H9 (cell line): Measurements from ENCODE around the gene MAD1L1. TPM values are rescaled to one million over a fixed set of nuclear protein-coding genes. Genes with fewer than 3 reads are reported as not detected.

Source experiments
- DNase-seq: peaks from one replicate; pipeline ENCODE4 v3.0.0-alpha.2; 2017
- H2AFZ ChIP-seq: one replicate; pipeline ENCODE4 v1.6.1; 2013; ENCODE audit warnings: mild to moderate bottlenecking, low read length, control low read depth, moderate library complexity
- H2AK5ac ChIP-seq: 2 replicates; pipeline ENCODE4 v1.6.1; 2013; ENCODE audit warnings: low read length, control low read depth, mixed read lengths; ENCODE audit not compliant: insufficient read length
- H2BK120ac ChIP-seq: one replicate; pipeline ENCODE4 v1.6.1; 2013; ENCODE audit warnings: low read depth, mild to moderate bottlenecking, low read length, control low read depth, inconsistent platforms; ENCODE audit not compliant: poor library complexity, severe bottlenecking
- H2BK12ac ChIP-seq: 2 replicates; pipeline ENCODE4 v1.6.1; 2013; ENCODE audit warnings: low read length, control low read depth, mixed read lengths, low read depth; ENCODE audit not compliant: insufficient read length
- H2BK15ac ChIP-seq: 2 replicates; pipeline ENCODE4 v1.6.1; 2013; ENCODE audit warnings: low read depth, low read length, control low read depth
- H2BK20ac ChIP-seq: one replicate; pipeline ENCODE4 v1.6.1; 2013; ENCODE audit warnings: low read depth, mild to moderate bottlenecking, low read length, control low read depth, inconsistent platforms; ENCODE audit not compliant: poor library complexity, severe bottlenecking
- H2BK5ac ChIP-seq: 2 replicates; pipeline ENCODE4 v1.6.1; 2013; ENCODE audit warnings: low read length, control low read depth, mixed read lengths; ENCODE audit not compliant: insufficient read length
- H3K14ac ChIP-seq: 2 replicates; pipeline ENCODE4 v1.6.1; 2013; ENCODE audit warnings: low read length, control low read depth; ENCODE audit not compliant: insufficient read depth
- H3K18ac ChIP-seq: 2 replicates; pipeline ENCODE4 v1.6.1; 2013; ENCODE audit warnings: low read depth, mild to moderate bottlenecking, mixed read lengths, low read length, control low read depth; ENCODE audit not compliant: insufficient read length
- H3K23ac ChIP-seq: 2 replicates; pipeline ENCODE4 v1.6.1; 2013; ENCODE audit warnings: low read length, control low read depth, mixed read lengths, low read depth; ENCODE audit not compliant: insufficient read length
- H3K23me2 ChIP-seq: 2 replicates; pipeline ENCODE4 v1.6.1; 2013; ENCODE audit warnings: low read depth, mild to moderate bottlenecking, mixed read lengths, low read length, control low read depth; ENCODE audit not compliant: insufficient read length, poor library complexity, severe bottlenecking
- H3K27ac ChIP-seq: 2 replicates; pipeline ENCODE4 v1.5.1; 2013; ENCODE audit warnings: low read length, control low read depth, mixed read lengths, low read depth; ENCODE audit not compliant: insufficient read length
- H3K27me3 ChIP-seq: 2 replicates; pipeline ENCODE4 v1.6.1; 2013; ENCODE audit warnings: low read length, control low read depth, inconsistent platforms; ENCODE audit not compliant: insufficient read depth
- H3K4ac ChIP-seq: 2 replicates; pipeline ENCODE4 v1.6.1; 2013; ENCODE audit warnings: low read depth, mild to moderate bottlenecking, control low read depth, inconsistent platforms, low read length, moderate library complexity
- H3K4me1 ChIP-seq: 2 replicates; pipeline ENCODE4 v1.6.1; 2013; ENCODE audit warnings: low read length, control low read depth, inconsistent platforms; ENCODE audit not compliant: insufficient read depth
- H3K4me2 ChIP-seq: 2 replicates; pipeline ENCODE4 v1.6.1; 2013; ENCODE audit warnings: low read length, control low read depth, mixed read lengths; ENCODE audit not compliant: insufficient read length, insufficient read depth
- H3K56ac ChIP-seq: 2 replicates; pipeline ENCODE4 v1.6.1; 2013; ENCODE audit warnings: low read depth, mild to moderate bottlenecking, mixed read lengths, low read length, control low read depth; ENCODE audit not compliant: insufficient read length
- H3K79me1 ChIP-seq: 2 replicates; pipeline ENCODE4 v1.6.1; 2013; ENCODE audit warnings: low read depth, mild to moderate bottlenecking, moderate library complexity, low read length, control low read depth, inconsistent platforms; ENCODE audit not compliant: insufficient read depth, poor library complexity, severe bottlenecking
- H3K79me2 ChIP-seq: 2 replicates; pipeline ENCODE4 v1.6.1; 2013; ENCODE audit warnings: low read length, control low read depth, inconsistent platforms; ENCODE audit not compliant: insufficient read depth
- H3K9ac ChIP-seq: 2 replicates; pipeline ENCODE4 v1.6.1; 2013; ENCODE audit warnings: low read length, control low read depth, mixed read lengths; ENCODE audit not compliant: insufficient read length; ENCODE audit errors: extremely low read depth
- H3K9me3 ChIP-seq: one replicate; pipeline ENCODE4 v1.6.1; 2013; ENCODE audit warnings: low read depth, low read length, inconsistent platforms; ENCODE audit not compliant: control insufficient read depth
- H3T11ph ChIP-seq: one replicate; pipeline ENCODE4 v1.6.1; 2013; ENCODE audit warnings: mild to moderate bottlenecking, low read length, control low read depth, inconsistent platforms
- H4K20me1 ChIP-seq: one replicate; pipeline ENCODE4 v1.6.1; 2013; ENCODE audit not compliant: control insufficient read depth, insufficient read length, insufficient read depth
- H4K5ac ChIP-seq: 2 replicates; pipeline ENCODE4 v1.6.1; 2013; ENCODE audit warnings: low read depth, mild to moderate bottlenecking, mixed read lengths, low read length, control low read depth; ENCODE audit not compliant: insufficient read length
- H4K8ac ChIP-seq: replicated peaks from 2 replicates; pipeline ENCODE4 v1.6.1; 2013; ENCODE audit warnings: low read length, control low read depth, mixed read lengths, low read depth; ENCODE audit not compliant: insufficient read length
- H4K91ac ChIP-seq: 2 replicates; pipeline ENCODE4 v1.6.1; 2013; ENCODE audit warnings: low read depth, mild to moderate bottlenecking, moderate library complexity, mixed read lengths, low read length, control low read depth; ENCODE audit not compliant: insufficient read length
- H3K27ac Mint-ChIP-seq, 3 experiments: 2 replicates in 2 of 3; 3 replicates in 1 of 3; pipeline ENCODE4 v1.8.0; 2020 to 2021; ENCODE audit warnings: mixed read lengths in 3 of 3, mild to moderate bottlenecking in 1 of 3, moderate library complexity in 1 of 3
- H3K27me3 Mint-ChIP-seq: 2 replicates; pipeline ENCODE4 v1.8.0; 2021; ENCODE audit warnings: low read depth, mild to moderate bottlenecking, moderate library complexity, mixed read lengths
- H3K36me3 Mint-ChIP-seq, 3 experiments: 2 replicates in 2 of 3; 3 replicates in 1 of 3; pipeline ENCODE4 v1.8.0; 2020 to 2021; ENCODE audit warnings: low read depth in 3 of 3, mixed read lengths in 3 of 3; ENCODE audit not compliant: insufficient read depth in 1 of 3
- H3K4me1 Mint-ChIP-seq, 2 experiments: 2 replicates each; pipeline ENCODE4 v1.8.0; 2020; ENCODE audit warnings: mixed read lengths in 2 of 2
- H3K4me3 Mint-ChIP-seq, 2 experiments: 2 replicates in 1 of 2; 3 replicates in 1 of 2; pipeline ENCODE4 v1.8.0; 2020 to 2021; ENCODE audit warnings: mild to moderate bottlenecking in 2 of 2, mixed read lengths in 2 of 2, moderate library complexity in 1 of 2
- H3K9me3 Mint-ChIP-seq, 2 experiments: 2 replicates in 1 of 2; 3 replicates in 1 of 2; pipeline ENCODE4 v1.8.0; 2020; ENCODE audit warnings: mild to moderate bottlenecking in 2 of 2, mixed read lengths in 2 of 2, moderate library complexity in 1 of 2
- WGBS: extraction: QIAGEN DNeasy Blood & Tissue Kit; methylation state at CpG from one replicate; pipeline ENCODE4 v1.1.7; 2013; ENCODE audit warnings: missing lambda C conversion rate, low lambda C conversion rate, mixed read lengths; ENCODE audit not compliant: insufficient read length; ENCODE audit errors: extremely low coverage; 5-methylcytosine and 5-hydroxymethylcytosine counted together
- total RNA-seq: library from RNA; stranded (reverse); gene quantifications from 2 replicates; pipeline ENCODE4 v1.2.1, GENCODE V29; 2021
- TF ChIP-seq, protein P1 (sequence below): fragments of 200-600 bp; sonication (generic); conservative IDR thresholded peaks from 3 replicates; pipeline ENCODE4 v1.8.0; 2021; ENCODE audit warnings: antibody characterized with exemption, mild to moderate bottlenecking

MAD1L1 gene
- total RNA-seq, 1 experiment from 2014 or later = 39.0 TPM

- H3K27me3 ChIP-seq = no peaks in the 10 kb centered on the region
- peak overlapping the region in 2 of 3 experiments; percentile 72 to 73; a peak in 3 of 7 replicates for H3K27ac Mint-ChIP-seq
Measured at GRCh38 chr7:1890289-1891235, 342.2 kb downstream of the MAD1L1 start.

More at GRCh38 chr7:1890289-1891235, 342.2 kb downstream of the MAD1L1 start:
- WGBS = no CpG with 5 or more reads among the region's 26 CpGs
- Histone ChIP-seq H4K91ac (no peak overlapping the region), H2BK20ac (no peak overlapping the region), H2AFZ (no peak overlapping the region), H3K27ac (no peak overlapping the region), H2BK15ac (no peak overlapping the region), H4K20me1 (no peaks in the 10 kb centered on the region), H3K4me1 (no peaks in the 10 kb centered on the region), H2BK120ac (no peak overlapping the region), H3K4ac (no peak overlapping the region), H3K9me3 (peaks cover 7% of the 10 kb centered on the region), H3K23me2 (no peaks in the 10 kb centered on the region), H3K79me1 (no peaks in the 10 kb centered on the region), H3K79me2 (no peaks in the 10 kb centered on the region), H3K23ac (no peak overlapping the region), H3K9ac (no peak overlapping the region), H2BK5ac (no peak overlapping the region), H3K56ac (no peak overlapping the region), H2BK12ac (no peak overlapping the region), H3K14ac (no peak overlapping the region), H4K8ac (no peak overlapping the region), H4K5ac (no peak overlapping the region), H3T11ph (no peak overlapping the region), H3K4me2 (no peak overlapping the region), H2AK5ac (no peak overlapping the region), H3K18ac (no peak overlapping the region)
- Mint-ChIP-seq H3K4me1 (peaks cover 0 to 3% of the 10 kb centered on the region in 2 experiments; a peak in 1 of 4 replicates), H3K9me3 (peaks cover 12 to 19% of the 10 kb centered on the region in 2 experiments), H3K4me3 (no peak overlapping the region), H3K27me3 (no peaks in the 10 kb centered on the region; the same call in 1 of the 2 replicates), H3K36me3 (peaks cover 21 to 27% (median 22%) of the 10 kb centered on the region in 3 experiments)
- TF ChIP-seq, protein P1, sequence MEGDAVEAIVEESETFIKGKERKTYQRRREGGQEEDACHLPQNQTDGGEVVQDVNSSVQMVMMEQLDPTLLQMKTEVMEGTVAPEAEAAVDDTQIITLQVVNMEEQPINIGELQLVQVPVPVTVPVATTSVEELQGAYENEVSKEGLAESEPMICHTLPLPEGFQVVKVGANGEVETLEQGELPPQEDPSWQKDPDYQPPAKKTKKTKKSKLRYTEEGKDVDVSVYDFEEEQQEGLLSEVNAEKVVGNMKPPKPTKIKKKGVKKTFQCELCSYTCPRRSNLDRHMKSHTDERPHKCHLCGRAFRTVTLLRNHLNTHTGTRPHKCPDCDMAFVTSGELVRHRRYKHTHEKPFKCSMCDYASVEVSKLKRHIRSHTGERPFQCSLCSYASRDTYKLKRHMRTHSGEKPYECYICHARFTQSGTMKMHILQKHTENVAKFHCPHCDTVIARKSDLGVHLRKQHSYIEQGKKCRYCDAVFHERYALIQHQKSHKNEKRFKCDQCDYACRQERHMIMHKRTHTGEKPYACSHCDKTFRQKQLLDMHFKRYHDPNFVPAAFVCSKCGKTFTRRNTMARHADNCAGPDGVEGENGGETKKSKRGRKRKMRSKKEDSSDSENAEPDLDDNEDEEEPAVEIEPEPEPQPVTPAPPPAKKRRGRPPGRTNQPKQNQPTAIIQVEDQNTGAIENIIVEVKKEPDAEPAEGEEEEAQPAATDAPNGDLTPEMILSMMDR = no peak
- no peak for DNase-seq
